ENCODE results near the gene GAB1.

GRCh38 chr4:143335979-143336780, 496 bp upstream of the GAB1 start:
- TF ChIP-seq CTCF (IDR thresholded peaks at IDR 0.05; ENCODE audit: low read depth, low read length, missing input control) (no peak), REST (IDR thresholded peaks at IDR 0.05) (peak; percentile 54), SP1 (IDR thresholded peaks at IDR 0.05) (no peak), YY1 (IDR thresholded peaks at IDR 0.05) (no peak), MAX (IDR thresholded peaks at IDR 0.05) (peak; percentile 21), RAD21 (IDR thresholded peaks at IDR 0.05) (peak in 1 of 2 donors; percentile 22), JUND (IDR thresholded peaks at IDR 0.05) (no peak), GABPA (IDR thresholded peaks at IDR 0.05 in 1 of 2, conservative IDR thresholded peaks at IDR 0.05 in 1 of 2) (no peak), TAF1 (conservative IDR thresholded peaks at IDR 0.05) (peak; percentile 42), HNF4A (conservative IDR thresholded peaks at IDR 0.05) (peak; percentile 7 to 23), ZBTB33 (IDR thresholded peaks at IDR 0.05) (peak; percentile 25), RXRA (IDR thresholded peaks at IDR 0.05) (peak in 1 of 2 donors; percentile 28)

Data from liver (tissue), 3 donors.